H7 (cell line): ENCODE results near the gene MYO5C. TPM values are rescaled to one million over a fixed set of nuclear protein-coding genes. Genes with fewer than 3 reads are reported as not detected.

ENCODE experiments used
- DNase-seq: peaks from one replicate; pipeline ENCODE4 v3.0.0; 2012
- H3K27me3 ChIP-seq: 2 replicates; pipeline ENCODE4 v1.6.0; 2011; ENCODE audit warnings: mild to moderate bottlenecking, low read length; ENCODE audit not compliant: control insufficient read depth, insufficient read depth
- H3K36me3 ChIP-seq: replicated peaks from 2 replicates; pipeline ENCODE4 v1.5.1; 2011; ENCODE audit warnings: low read length; ENCODE audit not compliant: control insufficient read depth, insufficient read depth
- H3K4me3 ChIP-seq: 2 replicates; pipeline ENCODE4 v1.5.1; 2011; ENCODE audit warnings: low read depth, mild to moderate bottlenecking, control low read depth, low read length, moderate library complexity; ENCODE audit not compliant: insufficient read depth
- total RNA-seq: library from RNA; depleted of rRNA; stranded (reverse); fragments of >200 nt; shearing (Covaris generic); gene quantifications from 2 replicates; pipeline ENCODE4 v1.2.3, GENCODE V29; 2014; rRNA removed

MYO5C gene
- total RNA-seq: 1.7 and 3.3 TPM in 2 replicates

DNA sequence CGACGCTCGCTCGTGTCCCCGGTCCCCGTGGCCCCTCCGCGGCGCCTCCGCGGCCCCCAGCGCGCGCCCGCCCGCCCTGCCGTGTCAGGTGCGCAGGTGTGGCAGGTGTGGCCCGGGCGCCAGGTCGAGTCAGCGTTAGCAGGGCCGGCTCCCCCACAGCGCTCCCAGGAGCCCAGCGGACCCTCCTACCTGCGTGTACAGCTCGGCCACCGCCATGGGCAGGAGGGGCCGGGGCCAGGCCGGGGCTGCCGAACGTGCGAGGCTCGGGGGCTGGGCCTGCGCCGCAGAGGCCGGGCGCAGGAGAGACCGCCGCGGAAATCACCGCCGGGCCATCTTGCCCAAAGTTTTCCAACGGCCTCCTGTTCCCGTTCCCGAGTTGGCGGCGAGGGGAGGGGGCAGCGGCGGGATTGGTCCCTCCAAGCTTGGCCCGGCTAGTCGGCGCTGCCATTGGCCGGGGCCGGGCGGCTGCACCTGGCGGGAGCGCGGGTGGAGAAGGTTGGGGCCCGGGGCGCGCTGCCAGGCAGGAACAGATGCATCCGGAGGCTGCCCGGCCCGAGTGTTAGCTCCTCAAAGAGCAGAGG lies at the start of gene MYO5C:
Gene MYO5C, minus strand, starts transcription at position 384 of the 581 bp plus-strand sequence. Its CDS starts 168 bp downstream, at position 216.
- Histone ChIP-seq H3K27me3 (peaks cover 6% of the 10 kb centered on the region; the same call in 1 of the 2 replicates), H3K36me3 (no peaks in the 10 kb centered on the region; the same call in 1 of the 2 replicates), H3K4me3 (peak within 1 kb of the TSS; percentile 74)
- peak; percentile 97 for DNase-seq

GRCh38 chr15:52344592-52344991 lies 49.0 kb upstream of the MYO5C start:
- no peaks in the 10 kb centered on the region for H3K27me3 ChIP-seq
- H3K36me3 ChIP-seq: peaks cover 2% of the 10 kb centered on the region; the same call in 1 of the 2 replicates

GRCh38 chr15:52343831-52344230 lies 48.2 kb upstream of the MYO5C start:
- Histone ChIP-seq H3K4me3 (no peak overlapping the region), H3K27me3 (no peaks in the 10 kb centered on the region), H3K36me3 (peaks cover 2% of the 10 kb centered on the region; the same call in 1 of the 2 replicates)
- no peak for DNase-seq

More at GRCh38 chr15:52344592-52344991, 49.0 kb upstream of the MYO5C start:
- DNase-seq: no peak
- H3K4me3 ChIP-seq: no peak overlapping the region

GRCh38 chr15:52340093-52340492 lies 44.5 kb upstream of the MYO5C start:
- Histone ChIP-seq H3K27me3 (no peaks in the 10 kb centered on the region), H3K36me3 (0 out of 2 replicates have a peak, but pooled peaks cover 1% of the 10 kb centered on the region), H3K4me3 (no peak overlapping the region)
- no peak for DNase-seq

DNA sequence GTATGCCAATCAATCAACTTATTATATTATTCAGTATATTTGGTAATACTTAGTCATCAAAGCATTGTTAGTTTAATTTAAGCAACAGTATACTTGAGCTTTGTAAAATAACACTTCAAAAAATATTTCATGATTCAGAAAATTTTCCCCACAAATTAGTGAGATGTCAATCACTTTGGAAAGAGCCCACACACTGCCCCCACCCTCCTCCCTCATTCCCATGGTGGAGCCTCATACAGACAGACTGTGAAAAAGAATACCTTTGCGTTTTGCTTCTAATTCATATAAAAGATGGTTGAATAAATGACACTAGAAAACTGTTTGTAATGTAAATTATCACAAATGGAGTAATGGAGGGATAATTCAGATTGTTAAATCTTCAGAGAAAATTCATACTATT lies 43.3 kb upstream of the MYO5C start:
- H3K36me3 ChIP-seq: 0 out of 2 replicates have a peak, but pooled peaks cover 1% of the 10 kb centered on the region
- no peaks in the 10 kb centered on the region for H3K27me3 ChIP-seq
- no peak overlapping the region for H3K4me3 ChIP-seq
- no peak for DNase-seq

GRCh38 chr15:52338058-52338457 lies 42.5 kb upstream of the MYO5C start:
- Histone ChIP-seq H3K4me3 (no peak overlapping the region), H3K36me3 (0 out of 2 replicates have a peak, but pooled peaks cover 1% of the 10 kb centered on the region), H3K27me3 (no peaks in the 10 kb centered on the region)
- DNase-seq: no peak

GRCh38 chr15:52337198-52337853 lies 41.7 kb upstream of the MYO5C start:
- peak; percentile 21 for DNase-seq
- no peak overlapping the region for H3K4me3 ChIP-seq
- 0 out of 2 replicates have a peak, but pooled peaks cover 1% of the 10 kb centered on the region for H3K36me3 ChIP-seq
- H3K27me3 ChIP-seq: no peaks in the 10 kb centered on the region

- Histone ChIP-seq H3K36me3 (0 out of 2 replicates have a peak, but pooled peaks cover 1% of the 10 kb centered on the region), H3K4me3 (no peak overlapping the region), H3K27me3 (no peaks in the 10 kb centered on the region)
- DNase-seq: no peak
Observed at GRCh38 chr15:52336529-52336928, 40.9 kb upstream of the MYO5C start.

DNA sequence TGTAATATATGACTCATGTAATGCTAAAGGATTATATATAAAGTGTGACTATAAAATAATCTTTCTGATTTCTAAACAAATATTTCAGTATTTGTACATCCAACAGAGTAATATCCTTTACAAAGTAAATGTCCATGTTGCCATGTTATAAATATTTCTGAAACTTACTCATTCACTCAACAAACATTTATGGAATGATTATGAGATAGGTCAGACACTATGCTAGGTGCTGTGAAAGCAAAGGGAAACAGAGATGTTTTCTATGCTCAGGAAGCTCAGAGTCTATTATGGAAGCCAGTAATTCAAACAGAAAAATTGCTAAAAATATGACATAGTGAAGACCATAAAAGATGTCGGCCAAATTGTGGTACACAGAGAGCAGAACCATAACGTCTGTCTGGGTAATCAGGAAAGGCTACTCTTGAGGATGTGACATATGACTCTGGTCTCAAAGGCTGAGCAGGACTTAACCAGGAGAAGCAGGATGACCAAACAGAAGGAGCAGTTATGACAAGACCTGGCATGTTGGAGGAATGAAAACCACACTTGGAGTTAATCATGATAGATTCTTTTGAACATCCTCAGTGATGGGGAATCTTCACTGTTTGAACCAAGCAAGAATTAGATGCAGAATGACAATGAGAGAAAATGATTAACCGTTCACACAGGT lies 39.0 kb upstream of the MYO5C start:
- Histone ChIP-seq H3K27me3 (no peaks in the 10 kb centered on the region), H3K4me3 (no peak overlapping the region), H3K36me3 (0 out of 2 replicates have a peak, but pooled peaks cover under 1% of the 10 kb centered on the region)
- DNase-seq: no peak

DNA sequence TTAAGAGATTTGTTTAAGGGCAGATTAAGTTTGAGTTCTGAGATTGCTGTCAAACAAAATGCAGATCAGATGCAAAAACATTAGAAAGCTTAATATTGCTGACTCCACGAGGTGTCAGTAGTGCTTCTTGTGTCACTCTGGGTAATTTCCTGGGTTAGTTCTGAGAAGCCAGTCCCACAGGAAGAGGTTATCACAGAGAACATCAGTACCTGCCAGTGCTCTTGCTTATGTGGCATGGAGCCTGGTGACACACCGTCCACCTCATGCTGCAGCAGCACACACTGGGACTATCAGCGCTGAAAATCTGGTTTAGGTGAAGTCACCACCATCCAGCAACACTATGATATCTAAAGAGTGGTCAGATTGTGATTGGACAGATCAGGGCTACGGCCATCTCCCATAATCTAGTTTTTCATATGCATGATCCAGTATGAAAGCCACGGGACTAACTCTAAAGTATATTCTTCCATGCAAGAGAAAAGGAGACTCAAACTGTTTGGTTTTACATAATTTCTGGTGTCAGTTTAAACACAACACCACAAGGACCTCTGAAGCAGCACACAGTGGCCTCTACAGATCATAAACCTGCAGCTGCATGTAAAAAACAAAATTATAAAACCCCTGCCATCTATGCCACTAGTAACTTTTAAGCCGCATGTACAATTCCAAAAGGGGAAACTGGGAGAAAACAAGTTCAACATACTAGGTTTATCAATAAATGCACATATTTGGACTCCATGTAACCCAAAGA lies 36.1 kb upstream of the MYO5C start:
- Histone ChIP-seq H3K4me3 (no peak overlapping the region), H3K36me3 (no peaks in the 10 kb centered on the region; the same call in 1 of the 2 replicates), H3K27me3 (no peaks in the 10 kb centered on the region)
- DNase-seq: peak; percentile 38

DNA sequence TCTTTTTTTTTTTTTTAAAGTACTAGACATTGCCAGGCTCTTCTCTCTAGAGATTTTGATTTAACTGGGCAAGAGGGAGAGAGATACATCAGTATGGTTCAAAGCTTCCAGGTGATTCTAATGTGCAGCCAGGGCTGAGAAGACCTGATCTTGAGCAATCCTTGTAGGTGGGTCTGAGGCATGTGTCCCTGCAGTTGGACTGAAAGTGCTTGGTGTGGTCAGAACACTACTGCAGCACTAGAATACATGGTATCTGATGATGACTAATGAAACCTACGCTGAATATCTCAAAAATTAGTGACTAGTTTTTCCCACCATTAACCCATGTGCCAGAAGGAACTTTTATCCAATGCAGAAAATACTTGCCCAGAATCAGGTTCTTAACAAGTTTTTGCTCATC lies 34.4 kb upstream of the MYO5C start:
- Histone ChIP-seq H3K4me3 (no peak overlapping the region), H3K27me3 (no peaks in the 10 kb centered on the region), H3K36me3 (no peaks in the 10 kb centered on the region; the same call in 1 of the 2 replicates)
- no peak for DNase-seq

GRCh38 chr15:52329150-52329549 lies 33.5 kb upstream of the MYO5C start:
- Histone ChIP-seq H3K36me3 (no peaks in the 10 kb centered on the region; the same call in 1 of the 2 replicates), H3K27me3 (no peaks in the 10 kb centered on the region), H3K4me3 (no peak overlapping the region)
- DNase-seq: no peak

DNA sequence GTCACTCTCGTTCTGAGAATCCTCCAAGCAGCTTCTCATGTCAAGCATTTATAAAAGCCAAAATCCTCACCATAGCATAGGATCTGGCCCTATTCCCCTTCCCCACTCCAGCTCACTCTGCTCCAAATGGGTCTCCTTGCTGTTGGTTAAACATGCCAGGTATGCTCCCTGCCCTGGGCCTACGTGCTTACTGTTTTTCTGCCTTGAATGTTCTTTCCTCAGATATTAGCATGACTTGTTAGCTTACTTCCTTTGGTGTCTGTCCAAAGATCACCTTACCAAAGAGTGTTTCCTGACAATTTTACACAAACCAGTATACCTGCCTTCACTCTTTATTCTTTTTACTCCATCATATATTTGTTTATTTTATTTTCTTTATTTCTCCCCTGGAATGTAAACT lies 33.1 kb upstream of the MYO5C start:
- Histone ChIP-seq H3K4me3 (no peak overlapping the region), H3K36me3 (no peaks in the 10 kb centered on the region; the same call in 1 of the 2 replicates), H3K27me3 (no peaks in the 10 kb centered on the region)
- no peak for DNase-seq

DNA sequence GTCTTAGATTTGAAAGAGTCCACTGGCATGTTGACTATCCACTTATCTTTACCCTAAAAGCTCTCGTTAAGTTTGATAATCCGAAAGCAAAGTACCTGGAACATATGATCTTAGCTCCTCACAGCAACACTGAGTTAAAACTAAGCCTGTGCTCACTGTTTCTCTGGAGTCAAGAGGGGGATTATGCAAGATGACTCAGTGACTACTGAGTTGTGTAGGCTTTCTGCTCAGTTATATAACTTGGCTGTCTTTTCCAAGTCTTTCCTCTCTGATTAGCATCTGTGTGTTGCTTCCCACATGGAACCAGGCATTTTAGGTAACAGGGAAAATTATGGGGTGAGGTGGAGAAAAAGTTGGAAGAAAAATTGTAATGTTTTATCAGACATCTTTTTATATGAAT lies 31.2 kb upstream of the MYO5C start:
- DNase-seq: no peak
- Histone ChIP-seq H3K4me3 (no peak overlapping the region), H3K36me3 (no peaks in the 10 kb centered on the region; the same call in 1 of the 2 replicates), H3K27me3 (no peaks in the 10 kb centered on the region)
